ENCODE data around the gene NCOA7.

GRCh38 chr6:125842091-125842626, 51.4 kb downstream of the NCOA7 start:
- TF ChIP-seq POLR2A (IDR thresholded peaks at IDR 0.05) (no peak), CTCF (IDR thresholded peaks at IDR 0.05) (no peak)
